Spleen (tissue), 11 donors: ENCODE data around the gene PAPOLA. TPM values are rescaled to one million over a fixed set of nuclear protein-coding genes. Genes with fewer than 3 reads are reported as not detected.
A peak's percentile ranks its signal among the peaks of the same experiment; 100 is the strongest.

Experiments
- DNase-seq: peaks from one replicate; pipeline ENCODE4 v3.0.0-alpha.2; 2020
- H3K27ac ChIP-seq, 8 donors: fragments of 200-600 bp; sonication (generic) in 7 of 8; 1 replicate in 4 of 8; 2 replicates in 4 of 8; pipeline versions ENCODE4 v1.5.0 to v1.8.0; 2016 to 2021; ENCODE audit warnings: inconsistent platforms in 4 of 8, mild to moderate bottlenecking in 4 of 8, moderate library complexity in 1 of 8
- H3K27me3 ChIP-seq, 7 donors: fragments of 200-600 bp; sonication (generic) in 6 of 7; replicated peaks in 1 of 7; 1 replicate in 4 of 7; 2 replicates in 3 of 7; pipeline versions ENCODE4 v1.5.0 to v1.8.0; 2016 to 2021; ENCODE audit warnings: inconsistent platforms in 3 of 7, mild to moderate bottlenecking in 1 of 7
- H3K36me3 ChIP-seq, 6 donors: fragments of 200-600 bp; sonication (generic) in 5 of 6; 1 replicate in 4 of 6; 2 replicates in 2 of 6; pipeline versions ENCODE4 v1.5.0 to v1.8.0; 2016 to 2021; ENCODE audit warnings: inconsistent platforms in 2 of 6
- H3K4me1 ChIP-seq, 6 donors: fragments of 200-600 bp; sonication (generic) in 5 of 6; 1 replicate in 3 of 6; 2 replicates in 3 of 6; pipeline versions ENCODE4 v1.5.0 to v1.8.0; 2016 to 2021; ENCODE audit warnings: inconsistent platforms in 3 of 6
- H3K4me3 ChIP-seq, 8 donors: fragments of 200-600 bp; sonication (generic) in 7 of 8; 1 replicate in 4 of 8; 2 replicates in 4 of 8; pipeline versions ENCODE4 v1.5.0 to v1.8.0; 2016 to 2021; ENCODE audit warnings: inconsistent platforms in 4 of 8, mild to moderate bottlenecking in 4 of 8, moderate library complexity in 2 of 8
- H3K9me3 ChIP-seq, 8 donors: fragments of 200-600 bp; sonication (generic) in 7 of 8; 1 replicate in 4 of 8; 2 replicates in 4 of 8; pipeline versions ENCODE4 v1.5.0 to v1.8.0; 2016 to 2021; ENCODE audit warnings: inconsistent platforms in 4 of 8
- CTCF ChIP-seq, 11 experiments: fragments of 200-600 bp in 7 of 11; fragments of 450-650 bp in 4 of 11; sonication (generic) in 4 of 11; IDR thresholded peaks in 8 of 11; conservative IDR thresholded peaks in 3 of 11; 1 replicate in 7 of 11; 2 replicates in 4 of 11; pipeline versions ENCODE4 v1.4.0 to v1.8.0; 2016 to 2021; ENCODE audit warnings: antibody characterized with exemption in 11 of 11, inconsistent platforms in 4 of 11, mild to moderate bottlenecking in 1 of 11
- POLR2A ChIP-seq, 3 donors: fragments of 450-650 bp; IDR thresholded peaks; one replicate each; pipeline ENCODE4 v1.5.1; 2017; ENCODE audit warnings: antibody characterized with exemption in 3 of 3, mild to moderate bottlenecking in 1 of 3
- POLR2AphosphoS5 ChIP-seq, 3 donors: sonication (generic); formaldehyde crosslinking; IDR thresholded peaks; one replicate each; pipeline ENCODE4 v1.5.1; 2017; ENCODE audit warnings: antibody characterized with exemption in 3 of 3
- WGBS, 5 donors: extraction: QIAGEN DNeasy Blood & Tissue Kit in 3 of 5; methylation state at CpG; one replicate each; pipeline versions ENCODE4 v1.1.5 to v1.1.7; 2013 to 2018; 5-methylcytosine and 5-hydroxymethylcytosine counted together
- intact Hi-C: fragments of 100-400 bp; cut with DNase I; formaldehyde crosslinking; loops from one replicate; pipeline ENCODE4 v1.15.0; 2023; ENCODE audit warnings: low total_unique reads
- polyA plus RNA-seq, 3 donors: library from polyadenylated mRNA; stranded (reverse); fragments of 200-250 nt; gene quantifications; one replicate each; pipeline ENCODE4 v1.2.1, GENCODE V29; 2013
- total RNA-seq, 7 donors: library from RNA; depleted of rRNA in 3 of 7; stranded (reverse); fragments of >200 nt in 3 of 7; fragmentation: NEBNext Ultra II Directional in 4 of 7; extraction: Animal tissue kit (Norgen Biotek cat#: 25700) in 4 of 7; gene quantifications; one replicate each; pipeline versions ENCODE4 v1.1.0 to v1.2.1, GENCODE V29; 2016 to 2021
- donor health status: healthy with polysubstance abuse.
- donor health status: DM: no; HTN: no; CAD: no; lungs with moderate emphysema.
- donor health status: DM: no; HTN: no; CAD: no.
- donor health status: Bipolar disorder and iron deficiency.
- donor health status: healthy.
- donor health status: DM: no; HTN: no; CAD: no.
- donor health status: DM: yes; HTN: yes; CAD: no.

The PAPOLA gene
- total and polyA plus RNA-seq, 10 donors, result 56.4 to 311 (median 201) TPM

GRCh38 chr14:96494331-96494730 is 7.9 kb upstream of the PAPOLA start:
- no peaks in the 10 kb centered on the region for H3K27me3 ChIP-seq
- TF ChIP-seq CTCF (IDR thresholded peaks at IDR 0.05 in 8 of 11, conservative IDR thresholded peaks at IDR 0.05 in 3 of 11) (no peak), POLR2A (IDR thresholded peaks at IDR 0.05) (no peak), POLR2AphosphoS5 (IDR thresholded peaks at IDR 0.05) (no peak)

GRCh38 chr14:96497087-96497486 is 5.1 kb upstream of the PAPOLA start:
- no peaks in the 10 kb centered on the region for H3K27me3 ChIP-seq
- no peak overlapping the region for H3K4me3 ChIP-seq
- no peak overlapping the region for H3K27ac ChIP-seq
- DNase-seq, result no peak
- no peaks in the 10 kb centered on the region for H3K9me3 ChIP-seq
- TF ChIP-seq POLR2AphosphoS5 (IDR thresholded peaks at IDR 0.05), result no peak
- no peak for TF ChIP-seq CTCF (IDR thresholded peaks at IDR 0.05 in 8 of 11, conservative IDR thresholded peaks at IDR 0.05 in 3 of 11)
- no peak for TF ChIP-seq POLR2A (IDR thresholded peaks at IDR 0.05)
- intact Hi-C loops, result no loop called here
- no peaks in the 10 kb centered on the region for H3K36me3 ChIP-seq
- peaks cover 2 to 62% (median 14%) of the 10 kb centered on the region in 6 donors for H3K4me1 ChIP-seq
- WGBS, 5 donors, result 39 to 66% (median 47%) methylated on average over 5 of the region's 5 CpGs

More at GRCh38 chr14:96494331-96494730, 7.9 kb upstream of the PAPOLA start:
- WGBS, 5 donors, result 81 to 92% (median 86%) methylated on average over 3 of the region's 3 CpGs
- Histone ChIP-seq H3K36me3 (no peaks in the 10 kb centered on the region), H3K27ac (no peak overlapping the region), H3K9me3 (no peaks in the 10 kb centered on the region), H3K4me1 (peaks cover 0 to 56% (median 5%) of the 10 kb centered on the region in 6 donors), H3K4me3 (no peak overlapping the region)
- intact Hi-C loops, result no loop called here
- DNase-seq, result no peak

- peaks cover 2 to 57% (median 14%) of the 10 kb centered on the region in 6 donors for H3K4me1 ChIP-seq
- H3K36me3 ChIP-seq, result no peaks in the 10 kb centered on the region
- TF ChIP-seq POLR2AphosphoS5 (IDR thresholded peaks at IDR 0.05) (no peak), CTCF (IDR thresholded peaks at IDR 0.05 in 8 of 11, conservative IDR thresholded peaks at IDR 0.05 in 3 of 11) (no peak), POLR2A (IDR thresholded peaks at IDR 0.05) (no peak)
- 61 to 85% (median 77%) methylated on average over 3 of the region's 3 CpGs for WGBS, 5 donors
- intact Hi-C loops, result no loop called here
- no peak for DNase-seq
- H3K27ac ChIP-seq, result no peak overlapping the region
- no peaks in the 10 kb centered on the region for H3K27me3 ChIP-seq
- no peaks in the 10 kb centered on the region for H3K9me3 ChIP-seq
- H3K4me3 ChIP-seq, result no peak overlapping the region
Observed at GRCh38 chr14:96497586-96497985, 4.6 kb upstream of the PAPOLA start.

- intact Hi-C loops, result no loop called here
- WGBS, 5 donors, result 4 to 9% (median 5%) methylated on average over 15 of the region's 15 CpGs
- TF ChIP-seq POLR2AphosphoS5 (IDR thresholded peaks at IDR 0.05), result no peak
- TF ChIP-seq POLR2A (IDR thresholded peaks at IDR 0.05), result no peak
- TF ChIP-seq CTCF (IDR thresholded peaks at IDR 0.05 in 8 of 11, conservative IDR thresholded peaks at IDR 0.05 in 3 of 11), result no peak
- Histone ChIP-seq H3K4me1 (peaks cover 30 to 60% (median 42%) of the 10 kb centered on the region in 6 donors), H3K4me3 (peak overlapping the region; percentile 52 to 87 (median 78)), H3K9me3 (no peaks in the 10 kb centered on the region), H3K27me3 (no peaks in the 10 kb centered on the region), H3K27ac (peak overlapping the region; percentile 64 to 100 (median 99)), H3K36me3 (peaks cover 0 to 9% (median 0%) of the 10 kb centered on the region in 6 donors)
- no peak for DNase-seq
Observed at GRCh38 chr14:96501217-96501739, 904 bp upstream of the PAPOLA start.
